SH-SY5Y (cell line): Measurements from ENCODE around the gene AFF1.

Experiments
- GATA2 ChIP-seq: IDR thresholded peaks from 2 replicates; pipeline ENCODE4 v1.6.1; 2011; ENCODE audit warnings: mild to moderate bottlenecking, low read depth, low read length
- GATA3 ChIP-seq: IDR thresholded peaks from 2 replicates; pipeline ENCODE4 v1.6.1; 2011; ENCODE audit warnings: low read depth, mild to moderate bottlenecking, low read length, moderate library complexity

AFF1 gene

GRCh38 chr4:86909546-86910295 lies 25.1 kb upstream of the AFF1 start:
- TF ChIP-seq GATA3 (no peak), GATA2 (no peak)

GRCh38 chr4:86910369-86910768 lies 24.4 kb upstream of the AFF1 start:
- no peak for TF ChIP-seq GATA3
- TF ChIP-seq GATA2 = no peak

GRCh38 chr4:86910820-86911684 lies 23.8 kb upstream of the AFF1 start:
- TF ChIP-seq GATA2 (no peak), GATA3 (no peak)

DNA sequence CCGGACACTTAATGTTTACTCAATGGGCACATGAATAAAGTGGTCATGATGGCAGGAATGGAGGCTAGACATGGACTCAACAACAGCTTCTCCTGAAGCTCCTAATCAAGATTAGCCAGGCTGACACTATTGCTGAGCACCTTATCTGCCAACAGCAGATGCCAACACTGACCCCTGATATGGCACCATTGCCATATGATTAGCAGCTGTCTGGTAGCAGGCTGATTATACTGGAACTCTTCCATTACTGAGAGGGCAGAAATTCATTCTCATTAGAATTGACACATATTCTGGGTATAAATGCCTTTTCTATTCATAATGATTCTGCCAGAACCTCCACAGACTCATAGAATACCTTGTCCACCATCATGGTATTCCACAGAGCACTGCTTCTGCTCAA lies 18.4 kb upstream of the AFF1 start:
- no peak for TF ChIP-seq GATA2
- TF ChIP-seq GATA3 = no peak

DNA sequence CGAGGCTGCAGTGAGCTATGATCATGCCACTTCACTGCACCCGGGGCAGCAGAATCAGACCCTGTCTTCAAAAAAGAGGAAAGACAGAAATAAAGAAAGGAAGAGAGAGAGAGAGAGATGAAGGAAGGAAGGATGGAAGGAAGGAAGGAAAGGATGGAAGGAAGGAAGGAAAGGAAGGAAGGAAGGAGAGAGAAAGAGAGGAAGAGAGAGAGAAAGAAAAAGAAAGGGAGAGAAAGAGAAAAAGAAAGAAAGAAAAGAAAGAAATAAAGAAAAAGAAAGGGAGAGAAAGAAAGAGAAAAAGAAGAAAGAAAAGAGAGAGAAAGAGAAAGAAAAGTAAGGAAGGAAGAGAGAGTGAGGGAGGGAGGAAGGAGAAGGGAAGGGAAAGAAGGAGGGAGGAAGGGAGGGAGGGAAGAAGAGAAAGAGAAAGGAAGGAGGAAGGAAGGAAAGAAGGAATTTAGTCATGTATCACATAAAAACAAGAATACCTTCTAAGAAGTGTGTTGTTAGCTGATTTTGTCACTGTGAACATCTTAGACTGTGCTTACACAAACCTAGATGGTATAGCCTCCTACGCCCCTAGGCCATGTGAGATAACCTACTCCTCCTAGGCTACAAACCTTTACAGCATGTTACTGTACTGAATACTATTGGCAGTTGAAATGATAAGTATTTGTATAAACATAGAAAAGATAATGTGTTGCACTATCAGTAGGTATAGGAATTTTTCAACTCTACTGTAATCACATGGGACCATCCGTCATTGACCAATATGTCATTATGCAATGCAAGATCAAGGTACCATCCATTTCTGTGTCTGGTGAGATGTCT lies 17.4 kb upstream of the AFF1 start:
- TF ChIP-seq GATA3 (no peak), GATA2 (no peak)

DNA sequence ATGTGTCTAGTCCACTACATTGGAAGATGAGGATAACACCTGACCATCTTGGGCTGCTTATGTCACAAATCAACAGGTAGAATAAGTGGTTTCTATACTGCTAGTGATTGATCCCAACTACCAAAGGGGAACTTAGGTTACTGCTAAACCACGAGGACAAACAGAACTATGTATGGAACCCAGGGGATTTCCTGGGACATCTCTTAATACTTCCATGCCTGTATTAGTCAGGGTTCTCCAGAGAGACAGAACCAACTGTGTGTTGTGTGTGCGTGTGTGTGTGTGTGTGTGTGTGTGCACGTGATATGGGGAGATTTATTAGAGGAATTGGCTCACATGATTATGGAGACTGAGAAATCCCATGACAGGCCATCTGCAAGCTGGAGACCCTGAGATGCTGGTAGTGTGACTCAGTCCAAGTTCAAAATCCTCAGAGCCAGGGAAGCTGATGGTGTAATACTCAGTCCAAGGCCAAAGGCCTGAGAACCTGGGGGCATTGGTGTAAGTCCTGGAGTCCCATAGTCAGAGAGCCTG lies 16.2 kb upstream of the AFF1 start:
- TF ChIP-seq GATA3 (no peak), GATA2 (no peak)

DNA sequence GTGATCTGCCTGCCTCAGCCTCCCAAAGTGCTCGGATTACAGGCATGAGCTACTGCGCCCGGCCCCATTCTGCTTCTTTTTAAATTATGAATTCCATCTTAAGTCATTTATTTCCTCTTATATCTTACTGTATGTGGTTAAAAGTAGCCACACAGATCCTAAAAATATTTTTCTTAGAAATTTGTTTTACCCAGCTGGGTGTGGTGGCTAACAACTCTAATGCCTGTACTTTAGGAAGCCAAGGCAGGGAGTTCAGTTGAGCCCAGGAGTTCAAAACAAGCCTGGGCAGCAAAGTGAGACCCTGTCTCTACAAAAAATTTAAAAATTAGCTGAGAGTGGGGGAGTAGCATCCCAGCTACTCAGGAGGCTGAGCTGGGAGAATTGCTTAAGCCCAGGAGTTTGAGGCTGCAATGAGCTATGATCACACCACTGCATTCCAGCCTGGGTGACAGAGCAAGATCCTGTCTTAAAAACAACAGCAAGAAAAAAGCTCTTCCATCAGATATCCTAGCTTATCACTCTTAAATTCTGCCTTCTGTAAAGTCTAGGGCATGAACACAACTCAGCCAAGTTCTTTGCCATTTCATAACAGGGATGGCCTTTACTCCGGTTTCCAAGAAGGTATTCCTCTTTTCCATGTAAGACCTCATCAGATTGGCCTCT lies 15.1 kb upstream of the AFF1 start:
- TF ChIP-seq GATA2 (no peak), GATA3 (no peak)

DNA sequence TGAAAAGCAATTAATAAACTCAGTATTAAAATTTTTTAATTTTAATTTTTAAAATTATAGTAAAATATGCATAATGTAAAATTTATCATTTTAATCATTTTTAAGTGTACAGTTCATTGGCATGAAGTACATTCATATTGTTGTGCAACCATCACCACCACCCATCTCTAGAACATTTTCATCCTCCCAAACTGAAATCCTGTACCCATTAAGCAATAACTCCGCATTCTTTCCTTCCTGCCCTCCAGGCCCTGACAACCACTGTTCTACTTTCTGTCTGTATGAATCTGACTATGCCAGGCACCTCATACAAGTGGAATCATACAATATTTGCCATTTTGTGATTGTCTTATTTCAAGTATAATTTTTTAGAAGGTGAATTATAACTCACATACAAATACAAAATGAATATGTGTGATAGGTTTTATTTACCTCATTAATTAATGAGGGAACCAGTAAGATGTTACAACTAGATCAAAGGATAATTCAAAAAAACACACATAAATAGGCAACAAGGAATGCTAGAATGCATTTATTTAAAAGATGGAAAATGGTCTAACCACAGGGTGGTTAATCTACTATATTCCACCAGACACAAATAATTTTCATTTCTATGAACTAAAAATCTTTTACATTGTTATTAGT lies 13.1 kb upstream of the AFF1 start:
- TF ChIP-seq GATA2 (no peak), GATA3 (no peak)

DNA sequence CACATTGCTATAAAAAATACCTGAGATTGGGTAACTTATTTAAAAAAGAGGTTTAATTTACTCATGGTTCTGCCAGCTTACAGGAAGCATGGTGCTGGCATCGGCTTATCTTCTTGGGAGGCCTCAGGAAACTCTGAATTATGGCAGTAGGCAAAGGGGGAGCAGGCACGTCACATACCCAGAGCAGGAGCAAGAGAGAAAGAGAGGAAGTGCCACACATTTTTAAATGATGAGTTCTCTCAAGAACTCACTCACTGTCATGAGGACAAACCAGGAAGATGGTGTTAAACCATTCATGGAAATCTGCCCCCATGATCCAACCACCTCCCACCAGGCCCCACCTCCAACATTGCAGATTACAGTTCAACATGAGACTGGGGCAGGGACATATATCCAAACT lies 10.0 kb upstream of the AFF1 start:
- no peak for TF ChIP-seq GATA3
- TF ChIP-seq GATA2 = no peak

DNA sequence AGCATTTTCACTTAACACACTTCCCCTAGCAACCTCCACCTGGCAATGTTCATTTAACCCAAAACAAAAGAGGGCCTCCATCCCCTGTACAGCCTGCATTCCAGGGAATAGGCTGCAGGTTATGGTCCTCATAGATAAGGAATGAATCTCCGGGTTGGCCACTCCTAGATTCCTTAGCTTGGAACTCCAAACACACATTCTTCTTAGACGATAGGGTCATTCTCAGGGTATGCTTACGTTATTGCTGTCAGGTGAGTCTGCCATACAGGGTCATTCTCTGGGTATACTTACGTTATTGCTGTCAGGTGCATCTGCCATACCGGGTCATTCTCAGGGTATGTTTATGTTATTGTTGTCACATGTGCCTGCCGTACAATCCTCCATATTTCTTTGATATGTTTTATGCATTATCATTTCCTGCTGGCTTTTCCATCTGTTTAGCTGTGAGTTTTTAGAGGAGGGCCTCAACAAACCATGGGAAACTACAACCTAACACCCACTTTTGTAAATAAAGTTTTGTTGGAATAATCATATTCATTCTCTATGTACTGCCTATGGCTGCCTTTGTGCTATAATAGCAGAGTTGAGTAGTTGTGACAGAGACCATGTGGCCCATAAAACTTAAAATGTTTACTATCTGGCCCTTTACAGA lies 8.2 kb upstream of the AFF1 start:
- TF ChIP-seq GATA3 = no peak
- no peak for TF ChIP-seq GATA2

DNA sequence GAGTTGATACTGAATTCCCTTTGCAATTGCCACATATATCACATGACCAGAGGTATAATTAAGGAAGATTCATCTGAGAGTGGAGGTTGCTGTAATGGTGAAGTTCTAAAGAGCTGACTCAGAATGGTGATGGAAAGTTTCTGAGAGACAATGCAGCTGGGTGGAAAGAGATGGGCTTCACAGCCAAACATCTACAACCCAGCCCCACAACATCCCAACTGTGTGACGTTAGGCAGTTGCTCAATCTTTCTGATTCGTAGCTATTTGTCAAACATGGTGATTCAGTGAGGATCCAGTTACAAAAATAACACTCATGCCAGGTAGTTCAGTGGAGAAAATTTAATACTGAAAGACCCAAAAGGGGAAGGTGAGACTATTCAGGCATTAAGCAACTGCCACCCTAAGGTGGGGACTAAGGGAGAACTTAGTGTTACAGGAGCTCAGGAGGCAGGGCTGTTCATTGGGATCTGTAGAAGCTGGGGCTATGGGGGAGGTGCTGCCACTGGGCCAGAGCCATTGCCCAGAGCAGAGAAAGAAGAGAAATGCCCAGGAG lies 6.9 kb upstream of the AFF1 start:
- TF ChIP-seq GATA2 (no peak), GATA3 (no peak)

DNA sequence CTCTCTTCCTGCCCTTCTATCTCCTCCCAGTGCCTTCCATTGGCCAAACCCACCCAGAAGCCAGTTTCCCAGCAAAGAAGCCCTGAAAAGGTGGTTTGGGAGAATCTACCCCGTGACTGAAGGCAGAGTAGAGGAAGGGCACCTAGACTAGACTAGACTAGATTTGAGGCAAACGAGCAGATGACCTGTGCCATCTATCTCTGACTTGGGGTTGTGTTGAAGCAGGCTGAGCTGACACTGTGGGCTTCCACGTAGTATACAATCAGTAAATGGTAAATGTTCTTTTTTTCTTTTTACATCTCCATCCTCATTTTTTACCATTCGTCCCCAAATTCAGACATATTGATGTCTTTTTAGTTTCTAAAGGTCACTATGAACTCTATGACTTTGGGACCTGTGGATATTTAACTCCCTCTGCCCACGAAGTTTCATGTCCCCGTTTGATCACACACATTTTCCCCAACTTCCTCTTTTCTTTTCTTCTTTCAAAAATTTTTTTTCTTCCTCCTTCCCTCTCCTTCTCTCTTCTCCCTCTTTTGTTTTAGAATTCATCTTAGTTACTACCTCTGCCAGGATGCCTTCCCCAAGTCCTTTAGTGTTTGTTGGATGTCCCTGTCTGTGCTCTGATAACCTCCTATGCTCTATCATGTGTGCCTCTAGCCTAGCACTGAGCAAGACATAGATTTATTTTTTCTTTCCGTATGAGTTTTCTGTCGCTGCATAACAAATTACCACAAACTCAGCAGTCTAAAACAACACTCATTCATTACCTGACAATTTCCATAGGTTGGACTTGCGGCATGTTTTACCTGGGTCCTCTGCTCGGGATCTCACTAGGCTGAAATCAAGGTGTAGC lies 6.2 kb upstream of the AFF1 start:
- TF ChIP-seq GATA2 (no peak), GATA3 (no peak)
